SU-DHL-6 (cell line): Measurements from ENCODE around the gene CCNQ.

Source experiments
- H2AFZ ChIP-seq: fragments of 200-600 bp; sonication (generic); 2 replicates; pipeline ENCODE4 v1.6.1; 2014; ENCODE audit warnings: low read depth, mild to moderate bottlenecking, moderate library complexity, mixed read lengths, antibody characterized with exemption, low read length; ENCODE audit not compliant: severe bottlenecking
- H3F3A ChIP-seq: fragments of 200-600 bp; shearing (Covaris generic); 2 replicates; pipeline ENCODE4 v1.6.0; 2016; ENCODE audit warnings: antibody characterized with exemption, mild to moderate bottlenecking; ENCODE audit not compliant: insufficient read depth
- H3K27ac ChIP-seq: fragments of 200-600 bp; sonication (generic); 2 replicates; pipeline ENCODE4 v1.5.1; 2016; ENCODE audit warnings: low read depth, mild to moderate bottlenecking, low read length, moderate library complexity, mixed read lengths
- H3K27me3 ChIP-seq: fragments of 200-600 bp; sonication (generic), shearing (Covaris generic); 2 replicates; pipeline ENCODE4 v1.6.0; 2014; ENCODE audit warnings: mild to moderate bottlenecking, low read length
- H3K36me3 ChIP-seq: fragments of 200-600 bp; sonication (generic); 2 replicates; pipeline ENCODE4 v1.6.1; 2014; ENCODE audit warnings: mild to moderate bottlenecking, low read length, mixed read lengths
- H3K4me2 ChIP-seq: fragments of 300-600, 200-600 bp; shearing (Covaris generic), sonication (generic); 2 replicates; pipeline ENCODE4 v1.6.0; 2014; ENCODE audit warnings: low read length, low read depth, mild to moderate bottlenecking; ENCODE audit not compliant: poor library complexity, severe bottlenecking
- H3K4me3 ChIP-seq: fragments of 200-600 bp; sonication (generic); 2 replicates; pipeline ENCODE4 v1.5.1; 2014; ENCODE audit warnings: antibody characterized with exemption, low read length, mild to moderate bottlenecking, mixed read lengths; ENCODE audit not compliant: insufficient read depth, poor library complexity, severe bottlenecking
- H3K79me2 ChIP-seq: fragments of 200-600 bp; sonication (generic); 2 replicates; pipeline ENCODE4 v1.6.1; 2014; ENCODE audit warnings: mild to moderate bottlenecking, low read length, moderate library complexity; ENCODE audit not compliant: insufficient read depth
- H3K9ac ChIP-seq: fragments of 200-600 bp; sonication (generic); 2 replicates; pipeline ENCODE4 v1.7.0; 2014; ENCODE audit warnings: mild to moderate bottlenecking, low read length
- H3K9me2 ChIP-seq: fragments of 200-600 bp; sonication (generic); replicated peaks from 2 replicates; pipeline ENCODE4 v1.6.1; 2014; ENCODE audit warnings: low read length; ENCODE audit not compliant: insufficient read depth
- H3K9me3 ChIP-seq: fragments of 200-600 bp; sonication (generic); 2 replicates; pipeline ENCODE4 v1.6.1; 2014; ENCODE audit warnings: low read length, mixed read lengths; ENCODE audit not compliant: insufficient read depth
- H4K20me1 ChIP-seq: fragments of 200-600 bp; sonication (generic); 2 replicates; pipeline ENCODE4 v1.6.1; 2014; ENCODE audit warnings: low read depth, mild to moderate bottlenecking, antibody characterized with exemption, low read length, moderate library complexity, mixed read lengths
- EZH2phosphoT487 ChIP-seq: fragments of 200-600 bp; sonication (generic), shearing (Covaris generic); conservative IDR thresholded peaks from 2 replicates; pipeline ENCODE4 v1.6.1; 2018; ENCODE audit warnings: mild to moderate bottlenecking, antibody characterized with exemption, low read length, moderate library complexity, mixed read lengths
- TF ChIP-seq, protein P1 (sequence below): fragments of 200-600 bp; sonication (generic); IDR thresholded peaks from one replicate; pipeline ENCODE4 v1.5.1; 2017; ENCODE audit warnings: antibody characterized with exemption, mild to moderate bottlenecking, low read length, moderate library complexity; ENCODE audit not compliant: insufficient read depth, poor library complexity, severe bottlenecking

Gene CCNQ

DNA sequence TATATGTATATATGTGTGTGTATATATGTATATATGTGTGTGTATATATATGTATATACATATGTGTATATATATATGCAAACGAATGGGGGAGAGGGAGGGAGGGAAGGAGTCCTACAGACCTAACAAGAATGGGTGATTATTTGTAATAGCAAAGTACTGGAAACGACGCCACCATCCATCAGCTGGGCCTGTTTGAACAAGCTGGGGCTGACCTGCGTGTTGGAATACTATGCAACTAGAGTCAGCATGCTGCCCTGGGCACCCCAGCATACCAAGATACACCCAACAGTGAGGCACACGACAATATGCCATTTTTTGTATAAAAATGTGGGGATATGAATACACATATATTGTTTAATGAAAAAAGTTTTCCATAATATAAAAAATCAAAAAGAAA lies 21.6 kb upstream of the CCNQ start:
- Histone ChIP-seq H3F3A (no peaks in the 10 kb centered on the region), H4K20me1 (no peaks in the 10 kb centered on the region), H3K4me2 (no peak overlapping the region), H3K4me3 (no peak overlapping the region), H3K79me2 (no peaks in the 10 kb centered on the region), H2AFZ (no peak overlapping the region), H3K9ac (no peak overlapping the region), H3K36me3 (no peaks in the 10 kb centered on the region), H3K27me3 (no peaks in the 10 kb centered on the region), H3K9me2 (no peaks in the 10 kb centered on the region), H3K9me3 (no peaks in the 10 kb centered on the region), H3K27ac (no peak overlapping the region)
- TF ChIP-seq, protein P1, sequence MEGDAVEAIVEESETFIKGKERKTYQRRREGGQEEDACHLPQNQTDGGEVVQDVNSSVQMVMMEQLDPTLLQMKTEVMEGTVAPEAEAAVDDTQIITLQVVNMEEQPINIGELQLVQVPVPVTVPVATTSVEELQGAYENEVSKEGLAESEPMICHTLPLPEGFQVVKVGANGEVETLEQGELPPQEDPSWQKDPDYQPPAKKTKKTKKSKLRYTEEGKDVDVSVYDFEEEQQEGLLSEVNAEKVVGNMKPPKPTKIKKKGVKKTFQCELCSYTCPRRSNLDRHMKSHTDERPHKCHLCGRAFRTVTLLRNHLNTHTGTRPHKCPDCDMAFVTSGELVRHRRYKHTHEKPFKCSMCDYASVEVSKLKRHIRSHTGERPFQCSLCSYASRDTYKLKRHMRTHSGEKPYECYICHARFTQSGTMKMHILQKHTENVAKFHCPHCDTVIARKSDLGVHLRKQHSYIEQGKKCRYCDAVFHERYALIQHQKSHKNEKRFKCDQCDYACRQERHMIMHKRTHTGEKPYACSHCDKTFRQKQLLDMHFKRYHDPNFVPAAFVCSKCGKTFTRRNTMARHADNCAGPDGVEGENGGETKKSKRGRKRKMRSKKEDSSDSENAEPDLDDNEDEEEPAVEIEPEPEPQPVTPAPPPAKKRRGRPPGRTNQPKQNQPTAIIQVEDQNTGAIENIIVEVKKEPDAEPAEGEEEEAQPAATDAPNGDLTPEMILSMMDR = no peak
- TF ChIP-seq EZH2phosphoT487 = no peak

DNA sequence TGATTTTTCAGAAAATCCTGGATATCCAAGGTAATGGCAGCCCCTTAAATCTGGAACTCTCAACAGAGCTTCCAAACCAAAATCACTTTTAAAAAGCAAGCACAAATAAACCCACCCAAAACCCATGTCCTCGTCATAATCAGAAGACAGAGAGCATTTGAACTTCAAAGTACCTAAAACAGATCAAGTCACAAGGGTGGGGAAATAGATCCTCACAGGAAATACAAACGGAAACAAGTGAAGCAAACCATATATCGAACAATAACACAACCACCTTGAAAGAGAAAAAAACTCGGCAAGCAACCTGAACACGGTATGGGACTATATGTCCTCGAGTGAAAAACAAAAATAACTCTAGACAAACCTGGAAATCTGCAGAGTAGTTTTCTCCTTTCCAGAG lies 15.9 kb upstream of the CCNQ start:
- Histone ChIP-seq H3K4me3 (no peak overlapping the region), H3K9me3 (no peaks in the 10 kb centered on the region), H2AFZ (no peak overlapping the region), H3K27me3 (no peaks in the 10 kb centered on the region), H4K20me1 (no peaks in the 10 kb centered on the region), H3K4me2 (no peak overlapping the region), H3K27ac (no peak overlapping the region), H3K9ac (no peak overlapping the region), H3K79me2 (no peaks in the 10 kb centered on the region), H3K36me3 (no peaks in the 10 kb centered on the region), H3F3A (no peaks in the 10 kb centered on the region), H3K9me2 (no peaks in the 10 kb centered on the region)
- TF ChIP-seq, protein P1 = no peak
- no peak for TF ChIP-seq EZH2phosphoT487

DNA sequence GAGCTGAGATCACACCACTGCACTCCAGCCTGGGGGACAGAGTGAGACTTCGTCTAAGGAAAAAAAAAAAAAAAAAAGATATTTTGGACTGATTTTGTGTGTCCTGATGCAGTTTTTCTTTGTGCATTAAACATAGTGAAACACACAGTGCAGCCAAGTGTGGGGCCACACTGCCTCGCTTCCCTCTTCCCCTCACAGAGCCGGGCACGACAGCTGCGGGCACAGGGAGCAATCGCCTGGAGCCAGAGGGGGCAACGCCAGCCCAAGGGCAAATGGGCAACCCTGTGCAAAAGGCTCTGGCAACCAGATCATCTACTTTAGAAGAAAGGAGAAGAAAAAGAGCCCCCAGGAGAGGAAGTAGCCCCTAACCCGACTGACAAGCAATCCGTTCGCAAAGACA lies 13.5 kb upstream of the CCNQ start:
- Histone ChIP-seq H2AFZ (no peak overlapping the region), H3K9me2 (no peaks in the 10 kb centered on the region), H3K9ac (no peak overlapping the region), H3K79me2 (no peaks in the 10 kb centered on the region), H4K20me1 (no peaks in the 10 kb centered on the region), H3K9me3 (no peaks in the 10 kb centered on the region), H3K27ac (no peak overlapping the region), H3K27me3 (no peaks in the 10 kb centered on the region), H3F3A (no peaks in the 10 kb centered on the region), H3K4me2 (no peak overlapping the region), H3K36me3 (no peaks in the 10 kb centered on the region), H3K4me3 (no peak overlapping the region)
- TF ChIP-seq, protein P1 = no peak
- TF ChIP-seq EZH2phosphoT487 = no peak
